SJSA1 (cell line): ENCODE data around the gene PEPD. TPM values are rescaled to one million over a fixed set of nuclear protein-coding genes. Genes with fewer than 3 reads are reported as not detected.
A peak's percentile ranks its signal among the peaks of the same experiment; 100 is the strongest.

ENCODE experiments used
- DNase-seq, 2 experiments: peaks; one replicate each; pipeline ENCODE4 v3.0.0-alpha.2; 2015 to 2020; ENCODE audit warnings: low spot score in 2 of 2, low read depth in 1 of 2
- H3K27ac ChIP-seq: fragments of 250-450 bp; sonication (Bioruptor Pico); 2 replicates; pipeline ENCODE4 v1.5.1; 2020; ENCODE audit warnings: mild to moderate bottlenecking, moderate library complexity
- H3K27me3 ChIP-seq: fragments of 250-450 bp; sonication (Bioruptor Pico); replicated peaks from 2 replicates; pipeline ENCODE4 v1.5.1; 2020; ENCODE audit warnings: mild to moderate bottlenecking, moderate library complexity
- H3K36me3 ChIP-seq: fragments of 250-450 bp; sonication (Bioruptor Pico); 2 replicates; pipeline ENCODE4 v1.5.1; 2020; ENCODE audit warnings: mild to moderate bottlenecking
- H3K4me1 ChIP-seq: fragments of 250-450 bp; sonication (Bioruptor Pico); replicated peaks from 2 replicates; pipeline ENCODE4 v1.6.1; 2021; ENCODE audit warnings: mild to moderate bottlenecking
- H3K4me3 ChIP-seq: fragments of 250-450 bp; sonication (Bioruptor Pico); 2 replicates; pipeline ENCODE4 v1.5.1; 2020; ENCODE audit warnings: mild to moderate bottlenecking
- H3K9me3 ChIP-seq: fragments of 250-450 bp; sonication (Bioruptor Pico); replicated peaks from 2 replicates; pipeline ENCODE4 v1.5.1; 2020; ENCODE audit warnings: mild to moderate bottlenecking
- total RNA-seq: library from RNA; depleted of rRNA; stranded (reverse); fragments of >200 nt; shearing (Covaris generic); gene quantifications from 2 replicates; pipeline ENCODE4 v1.2.3, GENCODE V29; 2014

PEPD gene
- total RNA-seq, 1 experiment from 2014 or later: 137 TPM

GRCh38 chr19:33514885-33515551 lies 6.6 kb downstream of the PEPD start:
- Histone ChIP-seq H3K27ac (peak overlapping the region; percentile 92), H3K4me3 (peak overlapping the region; percentile 22), H3K36me3 (peaks cover 30% of the 10 kb centered on the region), H3K4me1 (peaks cover 26% of the 10 kb centered on the region), H3K27me3 (no peaks in the 10 kb centered on the region), H3K9me3 (no peaks in the 10 kb centered on the region)
- DNase-seq: peak; percentile 92 to 98

- no peaks in the 10 kb centered on the region for H3K27me3 ChIP-seq
- H3K27ac ChIP-seq: no peak overlapping the region
- peaks cover 46% of the 10 kb centered on the region for H3K36me3 ChIP-seq
- no peak for DNase-seq
- peaks cover 26% of the 10 kb centered on the region for H3K4me1 ChIP-seq
- no peak overlapping the region for H3K4me3 ChIP-seq
- H3K9me3 ChIP-seq: no peaks in the 10 kb centered on the region
These were observed 8.2 kb downstream of the PEPD start for GRCh38 chr19:33513424-33513823.

GRCh38 chr19:33512580-33513137 lies 8.9 kb downstream of the PEPD start:
- DNase-seq: no peak
- H3K36me3 ChIP-seq: peaks cover 47% of the 10 kb centered on the region
- H3K4me1 ChIP-seq: peaks cover 26% of the 10 kb centered on the region
- H3K27ac ChIP-seq: no peak overlapping the region
- H3K4me3 ChIP-seq: no peak overlapping the region
- no peaks in the 10 kb centered on the region for H3K27me3 ChIP-seq
- no peaks in the 10 kb centered on the region for H3K9me3 ChIP-seq

GRCh38 chr19:33512021-33512420 lies 9.6 kb downstream of the PEPD start:
- H3K27me3 ChIP-seq: no peaks in the 10 kb centered on the region
- no peak overlapping the region for H3K27ac ChIP-seq
- no peak overlapping the region for H3K4me3 ChIP-seq
- no peaks in the 10 kb centered on the region for H3K9me3 ChIP-seq
- DNase-seq: no peak
- peaks cover 26% of the 10 kb centered on the region for H3K4me1 ChIP-seq
- peaks cover 47% of the 10 kb centered on the region for H3K36me3 ChIP-seq

- Histone ChIP-seq H3K36me3 (peaks cover 50% of the 10 kb centered on the region), H3K9me3 (no peaks in the 10 kb centered on the region), H3K27ac (no peak overlapping the region), H3K4me3 (no peak overlapping the region), H3K27me3 (no peaks in the 10 kb centered on the region), H3K4me1 (peaks cover 26% of the 10 kb centered on the region)
- no peak for DNase-seq
These were observed 10.2 kb downstream of the PEPD start for GRCh38 chr19:33511346-33511745.

GRCh38 chr19:33510462-33511194 lies 11.0 kb downstream of the PEPD start:
- no peak overlapping the region for H3K4me3 ChIP-seq
- H3K9me3 ChIP-seq: no peaks in the 10 kb centered on the region
- no peaks in the 10 kb centered on the region for H3K27me3 ChIP-seq
- H3K4me1 ChIP-seq: peaks cover 19% of the 10 kb centered on the region
- H3K36me3 ChIP-seq: peaks cover 51% of the 10 kb centered on the region
- DNase-seq: no peak
- no peak overlapping the region for H3K27ac ChIP-seq

GRCh38 chr19:33509774-33510173 lies 11.8 kb downstream of the PEPD start:
- no peak for DNase-seq
- no peaks in the 10 kb centered on the region for H3K9me3 ChIP-seq
- peaks cover 10% of the 10 kb centered on the region for H3K4me1 ChIP-seq
- no peak overlapping the region for H3K27ac ChIP-seq
- H3K36me3 ChIP-seq: peaks cover 51% of the 10 kb centered on the region
- no peaks in the 10 kb centered on the region for H3K27me3 ChIP-seq
- H3K4me3 ChIP-seq: no peak overlapping the region

GRCh38 chr19:33508941-33509614 lies 12.5 kb downstream of the PEPD start:
- no peaks in the 10 kb centered on the region for H3K27me3 ChIP-seq
- no peak for DNase-seq
- no peak overlapping the region for H3K27ac ChIP-seq
- no peak overlapping the region for H3K4me3 ChIP-seq
- H3K36me3 ChIP-seq: peaks cover 50% of the 10 kb centered on the region
- no peaks in the 10 kb centered on the region for H3K9me3 ChIP-seq
- H3K4me1 ChIP-seq: peaks cover 3% of the 10 kb centered on the region

GRCh38 chr19:33508431-33508830 lies 13.2 kb downstream of the PEPD start:
- no peak for DNase-seq
- H3K4me1 ChIP-seq: no peaks in the 10 kb centered on the region
- no peak overlapping the region for H3K27ac ChIP-seq
- peaks cover 50% of the 10 kb centered on the region for H3K36me3 ChIP-seq
- no peaks in the 10 kb centered on the region for H3K27me3 ChIP-seq
- no peaks in the 10 kb centered on the region for H3K9me3 ChIP-seq
- H3K4me3 ChIP-seq: no peak overlapping the region

GRCh38 chr19:33508009-33508408 lies 13.6 kb downstream of the PEPD start:
- Histone ChIP-seq H3K9me3 (no peaks in the 10 kb centered on the region), H3K4me3 (no peak overlapping the region), H3K4me1 (no peaks in the 10 kb centered on the region), H3K27ac (no peak overlapping the region), H3K36me3 (peaks cover 50% of the 10 kb centered on the region), H3K27me3 (no peaks in the 10 kb centered on the region)
- DNase-seq: no peak

GRCh38 chr19:33507021-33507956 lies 14.3 kb downstream of the PEPD start:
- H3K4me1 ChIP-seq: no peaks in the 10 kb centered on the region
- H3K36me3 ChIP-seq: peaks cover 49% of the 10 kb centered on the region
- DNase-seq: no peak
- no peak overlapping the region for H3K4me3 ChIP-seq
- no peaks in the 10 kb centered on the region for H3K27me3 ChIP-seq
- no peak overlapping the region for H3K27ac ChIP-seq
- no peaks in the 10 kb centered on the region for H3K9me3 ChIP-seq

- Histone ChIP-seq H3K27me3 (no peaks in the 10 kb centered on the region), H3K4me1 (no peaks in the 10 kb centered on the region), H3K27ac (no peak overlapping the region), H3K36me3 (peaks cover 46% of the 10 kb centered on the region), H3K4me3 (no peak overlapping the region), H3K9me3 (no peaks in the 10 kb centered on the region)
- no peak for DNase-seq
These were observed 15.1 kb downstream of the PEPD start for GRCh38 chr19:33506498-33506897.

GRCh38 chr19:33505823-33506222 lies 15.8 kb downstream of the PEPD start:
- Histone ChIP-seq H3K4me1 (no peaks in the 10 kb centered on the region), H3K9me3 (no peaks in the 10 kb centered on the region), H3K36me3 (peaks cover 41% of the 10 kb centered on the region), H3K4me3 (no peak overlapping the region), H3K27me3 (no peaks in the 10 kb centered on the region), H3K27ac (no peak overlapping the region)
- no peak for DNase-seq
